Rectal smooth muscle tissue (tissue), 1 donor: Measurements from ENCODE around the gene C1QL4.
"Not testable (repeated sequence)": the region's sequence is repeated elsewhere in the genome, so short reads cannot be mapped to it uniquely, and the experiment has no call there.

Experiments used
- H3K27ac ChIP-seq: one replicate; pipeline ENCODE4 v1.7.0; 2013; ENCODE audit warnings: low read depth, low read length, inconsistent platforms
- H3K27me3 ChIP-seq: one replicate; pipeline ENCODE4 v1.7.0; 2013; ENCODE audit warnings: low read length; ENCODE audit not compliant: control insufficient read depth, insufficient read depth
- H3K36me3 ChIP-seq: one replicate; pipeline ENCODE4 v1.7.0; 2013; ENCODE audit warnings: low read length; ENCODE audit not compliant: control insufficient read depth, insufficient read depth
- H3K4me1 ChIP-seq: one replicate; pipeline ENCODE4 v1.7.0; 2013; ENCODE audit warnings: low read length; ENCODE audit not compliant: control insufficient read depth, insufficient read depth
- H3K4me3 ChIP-seq: one replicate; pipeline ENCODE4 v1.7.0; 2013; ENCODE audit warnings: low read length
- H3K9ac ChIP-seq: one replicate; pipeline ENCODE4 v1.7.0; 2013; ENCODE audit warnings: low read length

Gene C1QL4

DNA sequence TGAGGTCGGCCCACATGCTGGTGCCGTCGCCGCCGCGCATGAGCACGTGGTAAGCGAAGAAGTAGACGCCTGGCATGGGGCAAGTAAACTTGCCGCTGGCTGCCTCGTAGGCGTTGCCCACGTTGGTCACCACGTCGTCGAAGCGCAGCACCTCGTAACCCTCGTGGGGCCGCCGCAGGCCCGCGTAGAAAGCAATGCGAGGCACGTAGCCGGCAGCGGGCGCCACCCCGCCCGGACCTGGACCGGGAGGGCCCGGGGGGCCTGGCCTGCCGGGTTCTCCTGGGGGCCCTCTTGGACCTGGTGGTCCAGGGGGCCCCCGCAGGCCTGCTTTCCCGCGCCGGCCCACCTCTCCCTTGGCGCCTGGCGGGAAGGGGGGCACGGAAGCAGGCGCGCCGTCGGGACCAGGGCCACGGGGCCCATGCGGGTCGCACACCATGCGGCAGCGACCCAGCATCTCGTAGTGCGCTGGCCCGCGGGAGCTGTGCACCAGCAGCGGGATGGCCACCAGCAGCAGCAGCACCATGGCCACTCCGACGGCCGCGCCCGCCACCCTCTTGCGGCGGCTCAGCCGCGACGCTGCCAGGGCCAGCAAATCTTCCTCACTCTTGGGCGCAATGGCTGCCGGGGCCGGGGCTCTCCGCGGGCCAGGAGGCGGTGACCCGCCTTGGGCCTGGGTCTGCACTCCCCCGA, 888 bp downstream of the C1QL4 start:
- H3K4me3 ChIP-seq = no peak overlapping the region
- H3K4me1 ChIP-seq = peaks cover 2% of the 10 kb centered on the region
- no peaks in the 10 kb centered on the region for H3K36me3 ChIP-seq
- peaks cover 39% of the 10 kb centered on the region for H3K27me3 ChIP-seq
- H3K27ac ChIP-seq = no peak overlapping the region
- no peak overlapping the region for H3K9ac ChIP-seq

DNA sequence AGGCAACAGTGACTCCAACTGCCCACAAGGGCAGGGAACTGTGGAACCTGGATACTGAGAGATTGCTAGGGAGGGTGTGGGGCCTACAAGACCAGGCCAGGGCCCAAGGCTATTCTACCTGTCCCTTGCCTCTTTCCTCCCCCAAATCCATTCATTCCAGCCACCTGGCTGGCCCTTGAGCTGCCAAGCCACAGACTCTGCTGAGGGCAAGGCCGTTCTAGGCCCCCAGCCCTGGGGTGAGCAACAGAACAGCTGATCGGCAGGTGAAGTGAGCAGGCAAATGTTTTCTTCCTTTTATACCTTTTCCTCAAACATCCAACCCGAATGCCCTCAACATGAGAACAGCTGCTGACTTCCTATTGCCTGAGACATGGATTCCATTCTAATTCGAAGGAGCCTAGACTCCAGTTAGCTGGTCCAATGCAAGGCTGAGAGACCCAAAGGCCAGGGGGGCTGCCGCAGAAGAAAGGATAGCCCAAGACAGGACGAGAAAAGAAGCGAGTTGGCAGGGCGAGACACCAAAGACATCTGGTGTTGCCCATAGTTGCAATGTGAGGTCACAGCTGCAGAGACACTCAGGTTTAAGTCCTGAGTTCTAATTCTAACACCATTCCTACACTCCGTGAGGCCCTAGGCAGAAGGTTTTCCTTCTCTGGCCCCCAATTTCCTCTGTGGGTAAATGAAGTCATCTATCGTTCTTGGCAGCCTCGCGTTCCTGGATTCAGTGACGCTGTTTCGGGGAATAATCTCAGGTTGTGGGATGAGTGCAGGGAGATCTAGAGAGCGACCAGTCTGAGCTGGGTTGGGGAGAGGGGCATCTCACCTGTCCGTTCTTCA, 1.7 kb downstream of the C1QL4 start:
- Histone ChIP-seq H3K27me3 (peaks cover 39% of the 10 kb centered on the region), H3K9ac (no peak overlapping the region), H3K36me3 (no peaks in the 10 kb centered on the region)

GRCh38 chr12:49334681-49335080, 2.3 kb downstream of the C1QL4 start:
- Histone ChIP-seq H3K4me1 (peaks cover 2% of the 10 kb centered on the region), H3K36me3 (no peaks in the 10 kb centered on the region), H3K9ac (no peak overlapping the region), H3K4me3 (no peak overlapping the region), H3K27me3 (peaks cover 39% of the 10 kb centered on the region), H3K27ac (no peak overlapping the region)

More for the DNA sequence above, 1.7 kb downstream of the C1QL4 start:
- Histone ChIP-seq H3K4me3 (no peak overlapping the region), H3K27ac (no peak overlapping the region), H3K4me1 (peaks cover 2% of the 10 kb centered on the region)

- Histone ChIP-seq H3K27ac (no peak overlapping the region), H3K27me3 (peaks cover 37% of the 10 kb centered on the region), H3K9ac (no peak overlapping the region), H3K4me1 (peaks cover 2% of the 10 kb centered on the region), H3K36me3 (no peaks in the 10 kb centered on the region), H3K4me3 (no peak overlapping the region)
Observed at GRCh38 chr12:49334226-49334625, 2.8 kb downstream of the C1QL4 start.

GRCh38 chr12:49333778-49334177, 3.2 kb downstream of the C1QL4 start:
- not testable (repeated sequence) for H3K27ac ChIP-seq, H3K9ac ChIP-seq, H3K36me3 ChIP-seq, H3K4me3 ChIP-seq, H3K4me1 ChIP-seq
- peaks cover 35% of the 10 kb centered on the region for H3K27me3 ChIP-seq

GRCh38 chr12:49332891-49333371, 4.1 kb downstream of the C1QL4 start:
- Histone ChIP-seq H3K4me3 (no peak overlapping the region), H3K27me3 (peaks cover 32% of the 10 kb centered on the region), H3K9ac (no peak overlapping the region), H3K36me3 (no peaks in the 10 kb centered on the region), H3K27ac (no peak overlapping the region), H3K4me1 (peaks cover 2% of the 10 kb centered on the region)

DNA sequence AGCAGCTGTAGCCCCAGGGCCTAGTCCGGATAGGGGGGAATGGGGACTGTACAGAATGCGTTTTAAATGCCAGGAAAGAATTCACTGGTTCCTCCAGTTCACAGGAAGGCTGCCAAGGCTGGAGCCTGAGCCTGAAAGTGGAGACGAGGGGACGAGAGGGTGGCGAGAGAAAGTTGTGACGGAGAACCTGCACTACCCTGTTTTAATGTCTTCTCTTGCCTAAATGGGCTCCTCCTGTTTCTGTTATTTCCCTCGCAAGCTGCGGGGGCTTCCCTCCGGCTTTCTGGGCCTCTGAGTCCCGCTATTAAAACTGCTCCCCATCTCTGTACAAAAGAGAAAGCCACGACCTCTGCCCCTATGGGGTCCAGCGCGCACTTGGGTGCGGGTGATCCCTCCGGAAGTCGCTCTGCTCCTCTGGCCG, 4.5 kb downstream of the C1QL4 start:
- H3K9ac ChIP-seq = no peak overlapping the region
- H3K4me1 ChIP-seq = peaks cover 2% of the 10 kb centered on the region
- H3K4me3 ChIP-seq = no peak overlapping the region
- H3K27ac ChIP-seq = no peak overlapping the region
- no peaks in the 10 kb centered on the region for H3K36me3 ChIP-seq
- peaks cover 30% of the 10 kb centered on the region for H3K27me3 ChIP-seq

- H3K36me3 ChIP-seq = no peaks in the 10 kb centered on the region
- H3K4me3 ChIP-seq = no peak overlapping the region
- no peaks in the 10 kb centered on the region for H3K4me1 ChIP-seq
- H3K27me3 ChIP-seq = peaks cover 23% of the 10 kb centered on the region
- no peak overlapping the region for H3K27ac ChIP-seq
- H3K9ac ChIP-seq = no peak overlapping the region
Observed at GRCh38 chr12:49331380-49332222, 5.4 kb downstream of the C1QL4 start.

- Histone ChIP-seq H3K27me3 (peaks cover 16% of the 10 kb centered on the region), H3K36me3 (no peaks in the 10 kb centered on the region), H3K27ac (no peak overlapping the region), H3K4me1 (no peaks in the 10 kb centered on the region), H3K9ac (no peak overlapping the region), H3K4me3 (no peak overlapping the region)
Observed at GRCh38 chr12:49330631-49331379, 6.2 kb downstream of the C1QL4 start.

GRCh38 chr12:49330032-49330619, 6.9 kb downstream of the C1QL4 start:
- H3K9ac ChIP-seq = no peak overlapping the region

GRCh38 chr12:49328816-49329215, 8.2 kb downstream of the C1QL4 start:
- Histone ChIP-seq H3K27ac (no peak overlapping the region), H3K4me1 (no peaks in the 10 kb centered on the region), H3K36me3 (no peaks in the 10 kb centered on the region), H3K4me3 (no peak overlapping the region), H3K27me3 (no peaks in the 10 kb centered on the region), H3K9ac (no peak overlapping the region)

More at GRCh38 chr12:49330032-49330619, 6.9 kb downstream of the C1QL4 start:
- Histone ChIP-seq H3K4me3 (no peak overlapping the region), H3K27me3 (peaks cover 10% of the 10 kb centered on the region), H3K4me1 (no peaks in the 10 kb centered on the region), H3K36me3 (no peaks in the 10 kb centered on the region), H3K27ac (no peak overlapping the region)
